HG03060 (cell line): ENCODE results near the gene ATP6V1B1.

Source experiments
- ATAC-seq: cut with Tn5 transposase; IDR thresholded peaks from one replicate; pipeline ENCODE4 v1.9.1; 2021; ENCODE audit warnings: low read depth, moderate number of reproducible peaks; ENCODE audit not compliant: unreplicated experiment

The ATP6V1B1 gene

DNA sequence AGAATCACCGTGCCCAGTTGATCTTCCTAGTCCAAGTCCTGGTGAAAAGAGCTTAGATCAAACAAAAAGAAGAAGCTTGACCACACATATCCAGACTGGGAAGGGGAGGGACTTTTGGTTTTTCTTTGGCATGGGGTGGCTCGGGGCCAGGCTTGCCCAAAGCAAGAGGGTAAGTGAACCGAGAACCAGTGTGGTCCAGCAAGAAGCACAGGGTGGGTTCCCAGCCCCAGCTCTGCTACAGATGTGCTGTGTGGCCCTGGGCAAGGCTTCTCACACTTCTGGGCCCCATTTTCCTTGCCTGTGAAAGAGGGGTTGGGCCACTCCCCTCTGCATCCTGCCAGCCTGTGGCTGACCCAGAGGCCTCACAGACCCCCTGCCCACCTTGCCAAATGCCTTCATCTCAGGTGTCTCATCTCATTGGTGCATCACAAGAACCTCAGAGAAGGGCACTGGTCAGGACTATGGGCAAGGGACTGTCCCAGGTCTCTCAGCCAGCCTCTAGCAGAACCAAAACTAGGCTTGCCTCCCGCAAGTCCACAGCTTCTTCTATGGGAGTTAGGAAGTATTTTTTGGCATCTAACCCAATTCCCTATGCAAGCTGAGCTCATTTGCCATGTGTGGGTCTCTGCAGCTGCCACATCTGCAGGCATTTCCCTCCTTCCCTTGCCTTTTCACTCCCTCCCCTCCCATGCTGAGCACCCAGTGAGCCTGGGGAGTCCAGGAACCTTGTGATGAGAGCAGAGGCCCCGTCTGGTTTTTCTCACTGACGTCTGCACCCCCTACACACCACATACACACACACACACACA, 6.9 kb downstream of the ATP6V1B1 start:
- no peak for ATAC-seq

DNA sequence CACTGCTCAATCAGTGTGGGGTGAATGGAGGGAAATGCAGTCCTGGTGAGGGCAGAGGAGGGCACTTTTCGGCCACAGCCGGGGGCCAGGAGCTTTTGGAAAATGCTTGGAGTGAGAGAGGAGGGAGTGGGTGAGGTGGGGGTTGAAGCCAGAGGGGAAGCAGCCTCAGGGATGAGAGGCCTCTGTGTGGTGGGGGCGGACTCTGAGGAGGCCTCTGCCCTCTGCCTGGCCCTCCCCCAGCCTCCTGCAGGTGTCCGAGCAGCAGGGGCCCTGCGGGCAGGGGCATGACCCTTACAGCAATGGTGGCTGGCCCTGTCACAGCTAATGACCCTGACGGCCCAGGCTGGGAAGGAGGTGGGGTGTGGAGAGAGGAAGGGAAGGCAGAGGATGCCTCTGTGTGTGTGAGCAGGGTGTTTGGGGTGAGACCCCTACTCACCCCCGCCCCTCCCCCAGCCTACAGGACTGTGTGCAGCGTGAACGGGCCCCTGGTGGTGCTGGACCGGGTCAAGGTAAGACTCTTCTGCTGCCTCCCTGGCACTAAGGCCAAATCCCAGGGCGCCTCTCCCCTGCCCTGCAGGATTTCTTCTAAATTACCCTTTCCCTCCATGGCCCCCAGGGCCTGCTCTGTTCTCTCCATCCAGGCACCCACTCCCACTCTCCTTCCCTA, 7.6 kb downstream of the ATP6V1B1 start:
- ATAC-seq = no peak

DNA sequence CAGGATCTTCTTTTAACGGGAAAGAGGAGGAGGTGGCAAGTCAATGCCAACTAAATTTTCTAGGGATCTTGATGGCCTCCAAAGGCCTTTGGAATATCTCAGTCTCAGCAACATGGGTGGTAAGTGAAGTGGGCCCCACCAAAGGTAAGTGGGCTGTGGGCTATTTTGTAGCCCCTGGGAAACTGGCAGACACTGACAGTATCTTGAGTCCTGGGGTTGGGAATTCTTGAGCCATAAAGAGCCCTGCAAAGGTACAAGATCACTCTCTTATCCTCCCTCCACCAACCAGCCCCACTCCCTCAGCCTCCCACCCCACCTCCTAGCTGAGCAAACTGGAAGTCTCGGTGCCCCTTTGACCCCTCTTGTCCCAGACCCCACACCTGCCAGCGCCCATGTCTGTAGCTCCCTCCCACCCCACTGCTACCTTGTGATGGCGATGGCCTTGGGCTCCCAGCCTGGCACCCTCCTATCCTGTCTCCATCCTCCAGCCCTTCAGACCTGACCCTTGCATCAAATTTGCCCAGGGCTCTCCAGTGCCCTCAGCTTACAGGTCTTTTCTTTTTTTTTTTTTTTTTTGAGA, 8.5 kb downstream of the ATP6V1B1 start:
- no peak for ATAC-seq

DNA sequence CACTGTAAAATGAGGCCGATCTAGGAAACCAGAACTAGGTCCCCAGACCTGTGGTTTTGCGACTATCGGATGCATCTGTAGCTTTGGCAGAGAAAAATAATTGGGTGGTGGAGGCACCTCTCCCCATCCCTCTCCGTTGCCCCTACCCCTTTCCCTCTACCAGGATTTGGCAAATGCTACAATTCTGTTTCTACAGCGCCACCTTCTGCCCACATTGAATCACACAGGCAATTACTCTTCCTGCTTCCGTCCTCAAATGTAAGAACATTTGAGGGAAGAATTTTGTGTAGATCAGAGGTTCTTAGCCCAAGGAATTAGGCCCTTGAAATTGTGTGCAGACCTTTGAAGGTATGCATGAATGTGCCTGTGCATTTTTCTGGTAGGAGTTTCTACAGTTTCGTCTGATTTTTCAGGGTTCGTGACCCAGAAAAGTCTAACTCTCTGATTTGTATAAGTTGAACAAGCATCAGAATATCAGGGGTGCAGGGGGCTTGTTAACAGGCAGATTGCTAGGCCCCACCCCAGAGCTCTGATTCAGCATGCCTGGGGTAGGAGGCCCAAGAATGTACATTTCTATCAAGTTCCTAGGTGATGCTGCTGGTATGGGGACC, 11.2 kb downstream of the ATP6V1B1 start:
- no peak for ATAC-seq

DNA sequence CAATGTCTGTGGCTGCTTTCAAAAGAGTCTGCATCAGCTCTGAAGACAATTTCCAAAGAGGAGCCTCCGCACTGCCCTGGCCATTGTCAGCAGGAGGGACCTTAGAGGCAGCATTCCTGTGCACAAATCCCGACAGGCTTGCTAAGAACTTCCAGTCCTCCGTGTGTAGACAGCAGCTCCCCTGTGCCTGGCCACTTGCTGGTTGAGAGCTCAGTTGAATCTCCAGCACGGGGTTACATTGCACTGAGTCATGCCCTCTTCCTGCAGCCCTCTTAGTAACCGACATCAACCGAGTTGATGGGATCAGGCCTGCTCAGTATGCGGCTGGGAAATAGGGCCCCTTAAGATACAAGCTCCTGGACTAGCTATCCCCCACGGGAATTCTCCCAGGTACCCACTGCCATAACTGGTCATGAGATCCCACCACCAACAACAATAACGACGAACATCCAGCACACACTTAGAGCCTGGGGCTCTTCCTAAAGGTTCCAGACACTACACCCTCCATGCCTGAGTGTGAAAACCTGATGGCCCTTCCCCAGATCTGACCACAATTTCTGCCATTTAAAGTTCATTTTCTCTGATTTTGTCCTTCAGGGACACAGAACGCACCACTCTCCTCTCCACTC, 12.0 kb downstream of the ATP6V1B1 start:
- no peak for ATAC-seq

DNA sequence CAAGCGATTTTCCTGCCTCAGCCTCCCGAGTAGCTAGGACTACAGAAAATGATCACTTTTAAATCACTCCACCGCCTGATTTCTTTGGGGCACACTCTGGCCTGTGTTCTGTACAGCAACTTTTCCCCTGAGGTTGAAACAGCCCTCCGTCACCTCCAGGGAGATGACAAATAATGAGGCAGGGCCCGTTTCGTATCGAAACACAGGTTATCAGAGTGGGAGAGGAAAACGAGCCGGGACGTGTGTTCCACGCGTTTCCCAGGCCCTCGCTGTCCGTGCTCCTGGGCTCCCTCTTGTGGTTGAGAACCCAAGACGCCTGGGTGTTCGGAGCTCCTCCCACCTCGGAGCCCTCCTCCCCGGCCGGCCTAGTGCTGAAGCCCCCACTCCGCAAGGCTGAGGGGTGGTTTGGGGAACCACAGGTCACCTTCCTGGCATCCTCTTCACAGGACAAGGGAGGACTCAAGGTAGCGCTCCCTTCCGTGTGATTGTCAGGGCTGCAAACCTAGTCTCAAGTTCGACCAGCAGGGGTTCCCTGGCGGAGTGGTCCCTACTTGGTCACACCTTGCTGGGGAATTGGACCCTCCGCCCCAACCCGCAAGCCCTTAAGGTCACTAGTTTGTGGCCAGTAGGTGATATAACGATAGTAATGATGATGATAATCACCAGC, 12.8 kb downstream of the ATP6V1B1 start:
- no peak for ATAC-seq

DNA sequence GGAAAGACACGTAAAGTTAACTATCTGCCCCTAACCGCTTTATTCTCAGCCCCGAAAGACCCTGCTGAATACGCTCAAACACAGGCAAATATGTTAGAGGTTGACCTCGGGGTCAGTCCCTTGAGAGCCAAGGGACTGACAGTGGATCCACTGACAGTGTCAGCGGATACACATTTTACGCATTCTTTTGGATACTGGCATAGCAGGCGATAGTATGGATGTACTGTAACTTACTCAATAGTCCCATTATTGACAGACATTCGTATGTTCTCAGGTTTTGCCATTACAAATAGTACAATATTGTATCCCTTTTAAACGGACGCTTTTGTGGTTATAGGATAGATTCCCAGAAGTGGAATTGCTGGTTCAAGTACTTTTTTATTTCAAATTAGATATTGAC, 13.4 kb downstream of the ATP6V1B1 start:
- no peak for ATAC-seq

DNA sequence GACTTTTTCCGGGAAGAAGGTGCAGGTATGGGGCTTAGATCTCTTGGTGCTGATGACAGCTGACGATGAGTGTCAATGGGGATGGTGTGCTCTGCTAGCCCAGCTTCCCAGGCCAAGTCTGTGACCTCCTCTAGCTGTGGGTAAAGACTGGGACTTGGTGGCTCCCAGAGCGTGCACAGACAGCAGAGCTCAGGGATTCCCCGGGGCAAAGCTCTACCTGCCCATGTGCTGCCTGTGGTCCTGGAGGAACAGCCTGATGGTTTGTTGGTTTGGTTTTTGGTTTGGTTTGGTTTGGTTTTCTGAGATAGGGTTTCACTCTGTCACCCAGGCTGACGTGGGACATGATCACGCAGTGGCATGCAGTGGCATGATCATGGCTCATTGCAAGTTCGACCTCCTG, 19.2 kb downstream of the ATP6V1B1 start:
- ATAC-seq = no peak

DNA sequence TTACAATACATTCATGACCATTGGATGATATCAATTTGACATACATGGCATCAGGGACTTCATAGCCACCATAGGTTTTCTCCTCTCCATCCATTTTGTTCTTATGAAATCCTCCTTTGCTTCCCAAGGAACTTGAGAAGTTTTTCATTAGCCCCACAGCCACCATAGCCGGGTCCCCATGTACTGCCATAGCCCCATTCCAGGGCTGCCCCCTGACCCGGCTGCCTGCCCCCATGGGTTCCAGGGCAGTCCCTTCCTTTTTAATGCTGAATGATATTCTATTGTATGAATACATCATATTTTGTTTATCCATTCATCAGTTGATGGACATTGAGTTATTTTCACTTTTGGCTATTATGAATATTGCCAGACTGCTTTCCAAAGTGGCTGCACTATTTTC, 20.4 kb downstream of the ATP6V1B1 start:
- ATAC-seq = no peak

DNA sequence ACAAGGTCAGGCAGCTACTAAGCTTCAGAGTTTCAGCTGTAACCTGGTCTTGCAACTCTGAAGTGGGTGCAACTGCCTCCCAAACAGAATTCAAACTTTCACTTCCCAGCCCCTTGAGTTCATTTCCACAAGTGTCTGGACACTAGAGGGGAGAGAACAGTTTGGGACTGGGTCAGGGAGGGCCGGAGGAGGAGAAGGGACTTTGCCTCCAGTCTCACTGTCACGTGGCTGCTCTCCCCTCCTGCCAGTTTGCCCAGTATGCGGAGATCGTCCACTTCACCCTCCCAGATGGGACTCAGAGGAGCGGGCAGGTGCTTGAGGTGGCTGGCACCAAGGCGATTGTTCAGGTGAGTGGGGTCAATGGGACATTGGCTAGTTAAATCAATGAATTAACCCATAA, 22.1 kb downstream of the ATP6V1B1 start:
- no peak for ATAC-seq

DNA sequence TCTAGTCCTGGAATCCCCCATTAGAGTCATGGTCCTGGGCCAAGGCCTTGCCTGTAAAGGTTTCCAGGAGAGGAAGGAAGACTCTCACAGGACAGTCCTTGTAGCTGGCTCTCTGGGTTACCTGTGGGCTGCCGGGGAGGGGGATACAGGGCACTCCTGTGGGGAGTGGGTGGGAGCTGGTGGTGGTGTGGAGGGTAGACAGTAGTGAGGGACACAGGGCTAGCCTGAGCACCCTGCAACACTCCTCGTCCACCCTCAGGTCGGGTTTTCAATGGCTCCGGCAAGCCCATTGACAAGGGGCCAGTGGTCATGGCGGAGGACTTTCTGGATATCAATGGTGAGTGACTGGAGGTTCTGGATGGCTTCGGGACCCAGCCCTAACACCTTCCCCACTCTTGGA, 23.1 kb downstream of the ATP6V1B1 start:
- ATAC-seq = no peak

DNA sequence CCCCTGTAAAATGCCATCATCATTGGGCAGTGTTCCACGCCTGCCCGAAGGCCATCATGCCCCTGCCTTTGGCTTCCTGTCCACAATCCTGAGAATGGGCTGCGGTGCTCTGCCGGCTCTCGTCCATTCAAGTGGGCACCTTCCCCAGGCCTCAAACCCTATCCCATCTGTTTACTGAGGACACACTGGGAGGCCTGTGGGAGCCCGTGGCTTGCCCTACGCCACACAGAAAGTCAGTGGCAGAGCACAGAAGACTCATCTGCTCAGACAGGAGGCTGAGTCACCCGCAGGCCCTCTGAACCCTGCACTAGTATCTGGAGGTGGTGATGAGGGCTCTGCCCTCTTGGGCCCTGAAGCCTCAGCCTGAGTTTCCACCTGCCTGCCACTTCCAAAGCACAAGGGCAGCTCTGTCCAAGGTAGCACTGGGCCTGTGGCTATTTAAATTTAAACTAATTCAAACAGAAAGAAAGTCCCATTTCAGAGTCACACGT, 23.6 kb downstream of the ATP6V1B1 start:
- no peak for ATAC-seq

DNA sequence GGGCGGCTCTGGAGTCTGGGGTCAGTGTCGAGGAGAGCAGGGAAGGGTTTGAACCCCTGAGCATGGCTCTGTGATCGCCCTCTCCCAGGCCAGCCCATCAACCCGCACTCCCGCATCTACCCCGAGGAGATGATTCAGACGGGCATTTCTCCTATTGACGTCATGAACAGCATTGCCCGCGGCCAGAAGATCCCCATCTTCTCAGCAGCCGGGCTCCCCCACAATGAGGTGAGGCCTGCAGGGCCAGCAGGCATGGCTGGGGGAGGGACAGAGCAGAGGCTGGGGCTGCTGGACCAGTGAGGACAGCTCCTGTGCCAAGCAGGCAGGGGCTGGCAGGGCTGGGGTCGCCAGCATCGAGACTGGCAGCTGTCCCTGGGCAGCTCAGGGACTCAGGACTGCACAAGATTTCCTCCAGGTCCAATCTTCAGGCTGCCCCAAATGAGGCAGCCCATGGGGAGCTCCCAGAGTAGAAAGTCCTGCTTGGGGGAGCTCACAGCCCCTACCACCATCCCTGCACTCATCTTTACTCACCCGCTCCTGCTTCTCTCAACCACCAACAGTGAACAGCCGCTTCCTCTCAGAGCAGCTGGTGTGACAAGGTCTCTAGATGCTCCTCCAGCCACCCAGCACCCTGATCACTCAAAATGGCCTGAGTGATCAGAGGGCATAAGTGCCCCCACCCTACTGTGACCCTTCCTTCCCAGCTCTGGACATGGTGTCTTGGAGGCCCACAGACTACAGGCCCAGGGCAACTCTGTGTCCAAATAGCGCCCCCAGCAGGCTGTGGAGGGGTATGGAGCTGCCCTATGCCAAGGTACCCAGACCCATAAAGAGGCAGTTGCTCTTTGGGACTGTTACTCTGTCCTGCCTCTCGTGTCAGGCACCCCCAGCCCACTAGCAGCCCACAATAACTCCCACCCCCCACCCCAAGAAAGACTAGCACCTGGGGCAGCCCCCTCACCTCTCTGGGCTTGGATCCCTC, 24.4 kb downstream of the ATP6V1B1 start:
- no peak for ATAC-seq

DNA sequence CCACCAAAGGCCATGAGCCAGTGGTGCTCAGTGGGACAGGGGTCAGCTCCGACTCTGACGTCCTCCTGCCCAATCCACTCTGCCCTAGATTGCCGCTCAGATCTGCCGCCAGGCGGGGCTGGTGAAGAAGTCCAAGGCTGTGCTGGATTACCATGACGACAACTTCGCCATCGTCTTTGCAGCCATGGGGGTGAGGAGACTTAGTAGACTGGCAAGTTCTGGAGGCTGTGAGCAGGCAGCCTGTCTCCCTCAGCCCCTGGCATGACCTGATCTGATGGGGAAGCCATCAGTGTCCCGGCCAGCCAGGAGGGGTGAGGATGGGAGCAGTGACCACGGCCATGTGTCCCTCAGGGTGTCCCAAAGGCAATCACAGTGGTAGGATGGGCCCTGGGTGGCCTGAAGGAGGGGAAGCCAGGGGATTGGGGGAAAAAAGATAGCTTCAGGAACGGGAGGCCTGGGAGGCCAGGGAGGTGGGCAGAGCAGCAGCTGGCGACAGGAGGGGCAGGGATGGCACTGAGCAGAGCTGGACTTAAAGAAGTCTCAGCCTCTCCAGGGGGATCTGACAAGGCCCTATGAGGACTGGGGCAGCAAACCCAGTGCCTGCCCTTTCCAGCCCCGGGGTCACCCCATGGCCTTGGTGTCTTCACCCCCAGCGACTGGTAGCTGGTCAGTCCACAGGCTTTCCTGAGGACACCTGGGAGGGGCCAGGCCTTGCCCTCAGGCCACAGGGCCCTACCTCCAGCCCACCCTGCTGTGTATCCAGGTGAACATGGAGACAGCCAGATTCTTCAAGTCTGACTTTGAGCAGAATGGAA, 25.3 kb downstream of the ATP6V1B1 start:
- no peak for ATAC-seq

DNA sequence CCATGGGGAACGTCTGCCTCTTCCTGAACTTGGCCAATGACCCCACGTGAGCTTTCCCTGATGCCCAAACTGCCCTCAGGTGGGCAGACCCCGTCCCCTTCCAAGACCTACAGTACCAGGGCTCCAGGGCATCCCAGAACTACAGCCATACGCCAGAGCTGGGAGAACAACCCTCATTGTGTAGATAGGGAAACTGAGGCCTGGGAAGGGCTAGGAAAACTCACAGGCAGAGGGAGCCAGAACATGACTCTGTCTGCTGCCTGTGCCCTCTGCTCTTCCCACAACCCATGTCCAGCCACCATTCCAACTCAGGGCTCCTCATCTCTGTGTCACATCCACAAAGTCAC, 25.9 kb downstream of the ATP6V1B1 start:
- no peak for ATAC-seq

DNA sequence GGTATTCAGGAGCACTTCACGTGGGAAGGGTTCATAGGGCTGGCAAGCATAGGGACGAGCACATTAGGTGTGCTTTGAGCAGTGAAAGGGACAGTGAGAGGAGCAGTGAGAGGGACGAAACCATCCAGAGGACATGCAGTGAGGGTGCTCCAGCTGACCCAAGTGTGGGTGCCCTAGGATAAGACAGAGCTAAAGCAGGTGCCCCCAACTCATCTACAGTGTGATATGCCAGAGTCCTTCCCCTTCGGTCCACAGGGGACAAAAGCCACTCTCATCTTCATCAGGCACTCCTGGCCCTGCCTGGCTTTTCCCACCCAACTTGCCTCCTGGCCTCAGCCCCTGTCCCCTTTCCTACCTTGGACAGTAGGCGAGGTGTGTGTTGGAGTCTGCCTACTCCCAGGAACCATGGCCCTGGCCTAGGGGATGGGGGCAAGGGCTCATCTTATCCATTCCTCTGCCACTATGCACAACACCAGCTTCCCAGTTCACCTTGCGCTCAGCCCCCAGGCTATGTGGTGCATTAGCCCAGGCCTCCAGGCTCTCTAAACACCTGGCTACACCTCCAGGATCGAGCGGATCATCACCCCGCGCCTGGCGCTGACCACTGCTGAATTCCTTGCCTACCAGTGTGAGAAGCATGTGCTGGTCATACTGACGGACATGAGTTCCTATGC, 26.6 kb downstream of the ATP6V1B1 start:
- no peak for ATAC-seq

DNA sequence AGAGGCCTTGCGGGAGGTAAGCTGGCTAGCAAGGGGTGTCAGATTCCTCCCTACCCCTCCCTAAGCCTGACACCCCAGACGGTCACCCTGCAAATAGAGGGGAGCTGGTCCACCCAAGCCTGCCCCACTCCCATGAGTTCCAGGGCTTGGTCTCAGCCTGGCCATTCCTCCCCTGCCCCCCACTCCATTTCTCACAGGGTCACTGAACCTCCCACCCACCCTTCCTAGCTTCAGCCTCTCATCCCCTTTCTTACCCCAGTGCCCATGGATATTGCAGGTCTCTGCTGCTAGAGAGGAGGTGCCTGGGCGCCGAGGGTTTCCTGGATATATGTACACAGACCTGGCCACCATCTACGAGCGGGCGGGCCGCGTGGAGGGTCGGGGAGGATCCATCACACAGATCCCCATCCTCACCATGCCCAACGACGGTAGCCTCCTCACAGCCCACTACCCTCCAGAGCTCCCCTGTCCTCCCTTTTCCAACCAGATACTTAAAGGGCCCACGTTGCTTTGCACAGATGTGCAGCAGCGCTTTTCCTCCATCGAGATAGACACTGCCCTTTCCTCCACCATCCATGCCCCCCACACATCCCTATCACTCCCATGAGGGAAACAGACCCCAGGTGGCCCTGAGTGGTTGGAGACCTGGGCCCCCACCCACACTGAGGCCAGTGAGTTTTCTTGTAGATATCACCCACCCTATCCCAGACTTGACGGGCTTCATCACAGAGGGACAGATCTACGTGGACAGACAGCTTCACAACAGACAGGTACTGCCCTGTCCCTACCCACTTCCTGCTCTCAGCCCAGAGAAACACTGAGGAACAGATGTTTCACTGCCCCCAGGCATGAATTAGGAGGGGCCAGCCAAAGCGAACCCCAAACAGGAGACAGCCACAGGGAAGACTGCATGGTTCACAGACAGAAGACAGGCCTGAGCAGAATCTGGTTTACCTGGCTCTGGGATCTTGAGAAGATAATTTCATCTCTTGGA, 27.5 kb downstream of the ATP6V1B1 start:
- no peak for ATAC-seq
